Stimulated activated CD4-positive, alpha-beta T cell treated with anti-CD3 and anti-CD28 coated beads, Interleukin-4, amount 100 ng/mL, for 48 hours (primary cell): ENCODE results near the gene LSM2.
"Not testable (repeated sequence)": the region's sequence is repeated elsewhere in the genome, so short reads cannot be mapped to it uniquely, and the experiment has no call there.

Experiments
- DNase-seq, 2 donors: peaks; one replicate each; pipeline ENCODE4 v3.0.0-alpha.2; 2020; ENCODE audit warnings: low read depth in 2 of 2

Gene LSM2

DNA sequence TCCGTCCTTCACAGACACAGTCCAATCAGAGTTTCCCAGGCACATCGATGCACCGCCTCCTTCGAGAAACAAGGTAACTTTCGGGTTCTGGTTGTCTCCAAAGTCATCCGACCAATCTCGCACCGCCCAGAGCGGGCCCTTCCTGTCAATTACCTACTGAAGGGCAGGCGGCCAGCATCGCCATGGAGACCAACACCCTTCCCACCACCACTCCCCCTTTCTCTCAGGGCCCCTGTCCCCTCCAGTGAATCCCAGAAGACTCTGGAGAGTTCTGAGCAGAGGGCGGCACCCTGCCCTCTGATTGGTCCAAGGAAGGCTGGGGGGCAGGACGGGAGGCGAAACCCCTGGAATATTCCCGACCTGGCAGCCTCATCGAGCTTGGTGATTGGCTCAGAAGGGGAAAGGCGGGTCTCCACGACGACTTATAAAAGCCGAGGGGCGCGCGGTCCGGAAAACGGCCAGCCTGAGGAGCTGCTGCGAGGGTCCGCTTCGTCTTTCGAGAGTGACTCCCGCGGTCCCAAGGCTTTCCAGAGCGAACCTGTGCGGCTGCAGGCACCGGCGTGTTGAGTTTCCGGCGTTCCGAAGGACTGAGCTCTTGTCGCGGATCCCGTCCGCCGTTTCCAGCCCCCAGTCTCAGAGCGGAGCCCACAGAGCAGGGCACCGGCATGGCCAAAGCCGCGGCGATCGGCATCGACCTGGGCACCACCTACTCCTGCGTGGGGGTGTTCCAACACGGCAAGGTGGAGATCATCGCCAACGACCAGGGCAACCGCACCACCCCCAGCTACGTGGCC is 20.7 kb upstream of the LSM2 start, which contains the start of gene HSPA1B:
HSPA1B (plus strand) TSS at position 453 of the 794 bp plus-strand sequence; CDS start at position 666, 213 bp downstream.
- peak; percentile 83 to 93 for DNase-seq

DNA sequence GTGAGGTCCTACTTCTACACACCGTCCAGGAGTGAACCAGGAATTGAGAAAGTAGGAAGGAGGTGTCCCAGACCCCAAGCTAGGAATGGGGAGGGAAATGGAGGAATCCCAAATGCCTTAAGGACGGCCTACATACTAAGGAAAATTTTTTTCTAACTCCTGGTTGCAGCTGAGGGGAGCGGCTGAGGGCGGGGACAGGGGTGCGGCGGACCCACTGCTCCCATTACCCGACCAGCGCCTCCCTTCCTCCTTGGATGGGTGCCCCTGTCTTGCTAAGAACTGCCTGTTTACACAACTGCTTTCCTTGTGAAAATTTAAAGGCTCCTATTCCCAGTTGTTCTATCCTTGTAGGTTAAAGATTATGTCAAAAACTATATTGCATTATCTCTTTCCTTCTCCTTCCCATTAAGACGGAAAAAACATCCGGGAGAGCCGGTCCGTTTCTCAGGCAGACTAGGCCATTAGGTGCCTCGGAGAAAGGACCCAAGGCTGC is 20.1 kb upstream of the LSM2 start:
- peak in 1 of 2 donors; percentile 45 for DNase-seq

DNA sequence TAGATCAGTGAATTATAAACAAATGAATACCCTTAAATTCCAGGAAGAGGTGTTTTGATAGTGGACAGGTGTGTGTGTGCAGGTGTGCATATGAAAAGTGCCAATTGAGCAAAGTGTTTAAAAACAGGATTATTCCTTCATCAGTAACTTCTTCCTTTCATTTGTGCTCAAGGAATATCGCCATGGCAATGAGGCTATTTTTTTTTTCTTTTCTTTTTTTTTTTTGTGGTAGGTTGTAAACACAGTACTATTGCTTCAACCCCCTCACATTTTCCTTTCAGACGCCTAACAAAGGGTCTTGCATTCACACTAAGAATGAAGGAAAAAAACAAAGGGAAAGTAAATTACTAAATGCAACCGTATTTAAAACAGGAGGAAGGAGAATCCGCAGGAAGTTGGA is 18.8 kb upstream of the LSM2 start:
- DNase-seq: no peak

DNA sequence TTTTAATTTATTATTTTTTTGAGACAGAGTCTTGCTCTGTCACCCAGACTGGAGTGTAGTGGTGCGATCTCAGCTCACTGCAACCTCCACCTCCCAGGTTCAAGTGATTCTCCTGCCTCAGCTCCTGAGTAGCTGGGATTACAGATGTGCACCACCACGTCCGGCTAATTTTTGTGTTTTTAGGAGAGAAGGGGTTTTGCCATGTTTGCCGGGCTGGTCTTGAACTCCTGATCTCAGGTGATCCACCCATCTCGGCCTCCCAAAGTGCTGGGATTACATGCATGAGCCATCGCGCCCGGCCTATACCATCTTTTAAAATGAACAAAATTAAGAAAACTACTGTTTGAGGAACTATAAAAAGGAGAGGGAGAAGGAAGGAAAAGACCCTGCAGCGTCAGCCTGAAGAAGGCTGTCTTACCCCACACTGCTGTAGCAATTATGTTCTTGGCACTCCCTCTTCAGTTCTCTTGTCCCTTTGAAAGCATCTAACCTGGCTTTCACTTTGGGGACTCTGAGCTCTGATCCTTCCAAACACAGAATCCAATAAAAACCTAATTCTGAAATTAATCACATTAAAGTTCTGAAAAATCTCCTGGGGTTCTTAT is 16.9 kb upstream of the LSM2 start:
- not testable (repeated sequence) for DNase-seq

DNA sequence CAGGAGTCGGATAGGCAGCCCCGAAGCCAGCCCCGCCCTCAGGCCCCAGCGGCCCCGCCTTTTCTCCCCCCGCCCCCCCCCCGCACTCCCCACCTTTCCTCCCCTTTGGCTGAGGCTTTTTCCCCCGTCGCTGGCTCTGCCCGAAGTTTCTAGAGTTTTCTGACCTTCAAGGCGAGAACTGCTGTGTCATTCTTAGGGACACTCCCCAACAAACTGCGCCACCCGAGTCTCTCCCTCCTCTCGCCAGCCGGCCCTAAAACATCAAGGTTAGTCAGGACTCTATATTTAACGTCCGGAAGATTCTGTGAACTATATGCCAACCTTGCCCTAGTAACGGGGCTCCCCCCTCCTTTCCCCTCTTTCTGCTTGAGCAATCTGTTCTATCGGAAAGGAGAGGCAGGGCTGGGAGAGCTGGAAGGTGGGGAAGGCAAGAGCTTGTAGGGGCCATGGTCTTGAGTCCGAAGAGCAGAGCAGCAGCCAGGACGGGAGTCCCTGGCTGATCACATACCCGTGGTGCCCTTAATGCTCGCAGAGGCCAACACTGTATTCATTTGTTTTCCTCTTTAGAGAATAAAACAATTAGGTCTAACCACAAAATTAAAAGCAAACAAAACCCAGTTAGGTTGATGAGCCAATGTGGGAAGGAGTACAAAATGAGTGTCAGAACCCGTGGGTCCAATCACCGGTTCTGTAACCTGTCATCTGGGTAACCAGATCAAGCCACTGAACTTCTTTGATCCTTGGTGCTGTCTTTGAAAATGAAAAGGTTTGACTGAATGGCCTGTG is 15.5 kb upstream of the LSM2 start:
- DNase-seq: peak; percentile 36 to 51

DNA sequence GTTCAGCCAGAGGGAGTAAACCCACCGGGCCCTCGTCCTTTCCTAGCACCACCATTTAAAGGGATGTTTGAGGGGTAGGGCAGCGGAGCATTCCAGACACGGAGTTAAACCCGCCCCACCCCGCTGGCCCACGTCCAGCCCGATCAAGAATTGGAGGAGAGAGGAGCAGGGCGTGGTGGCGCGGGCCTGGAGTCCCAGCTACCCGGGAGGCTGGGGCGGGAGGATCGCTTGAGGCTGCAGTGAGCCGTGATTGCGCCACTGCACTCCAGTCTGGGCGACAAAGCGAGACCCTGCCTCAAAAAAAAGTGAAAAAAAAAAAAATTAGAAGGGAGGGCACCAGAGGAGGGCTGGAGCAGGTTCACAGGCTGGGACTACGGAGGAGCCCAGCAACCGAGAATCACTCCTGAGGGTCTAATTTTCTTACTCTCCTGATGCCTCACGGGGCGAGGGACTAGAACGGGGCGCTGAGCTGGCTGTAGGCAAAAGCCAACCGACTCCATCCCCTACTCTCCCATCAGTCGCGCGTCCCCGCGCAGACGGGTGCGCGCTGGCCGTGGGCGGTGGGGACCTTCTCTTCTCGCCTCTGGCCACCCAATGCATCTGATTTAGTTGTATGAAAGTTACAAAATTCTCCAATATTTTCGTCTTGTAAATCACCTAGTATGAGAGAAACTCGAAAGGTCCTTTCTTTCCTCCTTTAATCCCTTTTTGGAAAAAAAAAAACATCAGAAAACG is 14.7 kb upstream of the LSM2 start:
- DNase-seq: peak; percentile 72

DNA sequence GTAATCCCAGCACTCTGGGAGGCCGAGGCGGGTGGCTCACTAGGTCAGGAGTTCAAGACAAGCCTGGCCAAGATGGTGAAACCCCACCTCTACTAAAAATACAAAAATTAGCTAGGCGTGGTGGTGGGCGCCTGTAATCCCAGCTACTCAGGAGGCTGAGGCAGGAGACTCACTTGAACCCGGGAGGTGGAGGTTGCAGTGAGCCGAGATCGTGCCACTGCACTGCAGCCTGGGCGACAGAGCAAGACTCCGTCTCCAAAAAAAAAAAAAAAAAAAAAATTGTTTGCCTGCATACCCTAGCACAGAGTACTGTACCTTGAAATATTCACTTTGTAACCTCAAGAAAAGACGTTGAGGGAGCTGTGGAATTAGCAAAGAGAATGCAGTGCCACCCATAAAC is 13.6 kb upstream of the LSM2 start:
- DNase-seq: not testable (repeated sequence)

DNA sequence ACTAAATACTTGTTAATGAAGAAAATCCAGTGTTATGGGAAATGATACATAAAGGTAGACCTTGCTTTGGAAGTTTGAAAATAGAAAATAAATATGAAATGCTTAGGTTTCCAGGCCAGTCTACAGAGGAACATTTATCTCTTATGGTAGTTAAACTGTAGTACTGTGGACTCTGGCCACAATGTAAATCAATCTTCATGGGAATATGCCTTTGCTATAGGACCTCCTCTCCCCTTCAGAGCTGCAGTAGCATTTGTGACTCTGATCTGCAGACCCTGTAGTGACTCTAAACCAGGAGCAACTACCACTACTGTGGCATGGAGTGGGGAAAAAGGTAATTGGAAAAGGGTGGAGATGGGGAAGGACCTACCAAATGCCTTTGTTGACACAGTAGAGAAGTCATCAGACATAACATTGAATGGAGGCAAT is 13.1 kb upstream of the LSM2 start:
- DNase-seq: no peak

DNA sequence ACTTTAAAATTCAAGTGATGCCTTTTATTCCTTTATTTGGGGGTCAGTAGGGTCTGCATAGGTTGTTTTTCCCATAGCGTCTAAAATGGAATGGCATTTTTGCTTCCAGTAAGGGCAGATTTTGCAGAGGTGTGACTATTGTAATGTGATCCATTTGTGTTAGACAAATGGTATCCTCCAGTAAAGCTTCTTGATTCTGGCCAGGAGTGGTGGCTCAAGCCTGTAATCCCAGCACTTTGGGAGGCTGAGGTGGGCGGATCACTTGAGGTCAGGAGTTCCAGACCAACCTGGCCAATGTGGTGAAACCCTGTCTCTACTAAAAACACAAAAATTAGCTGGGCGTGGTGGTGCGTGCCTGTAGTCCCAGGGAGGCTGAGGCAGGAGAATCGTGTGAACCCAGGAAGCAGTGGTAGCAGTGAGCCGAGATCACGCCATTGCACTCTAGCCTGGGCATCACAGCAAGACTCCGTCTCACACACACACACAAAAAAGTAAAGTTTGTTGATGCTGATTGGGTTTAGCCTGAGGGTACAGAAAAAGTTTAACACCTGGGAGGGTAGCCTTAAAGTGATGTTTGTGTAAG is 11.3 kb upstream of the LSM2 start:
- not testable (repeated sequence) for DNase-seq

DNA sequence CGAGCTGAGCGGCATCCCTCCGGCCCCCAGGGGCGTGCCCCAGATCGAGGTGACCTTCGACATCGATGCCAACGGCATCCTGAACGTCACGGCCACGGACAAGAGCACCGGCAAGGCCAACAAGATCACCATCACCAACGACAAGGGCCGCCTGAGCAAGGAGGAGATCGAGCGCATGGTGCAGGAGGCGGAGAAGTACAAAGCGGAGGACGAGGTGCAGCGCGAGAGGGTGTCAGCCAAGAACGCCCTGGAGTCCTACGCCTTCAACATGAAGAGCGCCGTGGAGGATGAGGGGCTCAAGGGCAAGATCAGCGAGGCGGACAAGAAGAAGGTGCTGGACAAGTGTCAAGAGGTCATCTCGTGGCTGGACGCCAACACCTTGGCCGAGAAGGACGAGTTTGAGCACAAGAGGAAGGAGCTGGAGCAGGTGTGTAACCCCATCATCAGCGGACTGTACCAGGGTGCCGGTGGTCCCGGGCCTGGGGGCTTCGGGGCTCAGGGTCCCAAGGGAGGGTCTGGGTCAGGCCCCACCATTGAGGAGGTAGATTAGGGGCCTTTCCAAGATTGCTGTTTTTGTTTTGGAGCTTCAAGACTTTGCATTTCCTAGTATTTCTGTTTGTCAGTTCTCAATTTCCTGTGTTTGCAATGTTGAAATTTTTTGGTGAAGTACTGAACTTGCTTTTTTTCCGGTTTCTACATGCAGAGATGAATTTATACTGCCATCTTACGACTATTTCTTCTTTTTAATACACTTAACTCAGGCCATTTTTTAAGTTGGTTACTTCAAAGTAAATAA is 10.6 kb upstream of the LSM2 start:
- DNase-seq: not testable (repeated sequence)

DNA sequence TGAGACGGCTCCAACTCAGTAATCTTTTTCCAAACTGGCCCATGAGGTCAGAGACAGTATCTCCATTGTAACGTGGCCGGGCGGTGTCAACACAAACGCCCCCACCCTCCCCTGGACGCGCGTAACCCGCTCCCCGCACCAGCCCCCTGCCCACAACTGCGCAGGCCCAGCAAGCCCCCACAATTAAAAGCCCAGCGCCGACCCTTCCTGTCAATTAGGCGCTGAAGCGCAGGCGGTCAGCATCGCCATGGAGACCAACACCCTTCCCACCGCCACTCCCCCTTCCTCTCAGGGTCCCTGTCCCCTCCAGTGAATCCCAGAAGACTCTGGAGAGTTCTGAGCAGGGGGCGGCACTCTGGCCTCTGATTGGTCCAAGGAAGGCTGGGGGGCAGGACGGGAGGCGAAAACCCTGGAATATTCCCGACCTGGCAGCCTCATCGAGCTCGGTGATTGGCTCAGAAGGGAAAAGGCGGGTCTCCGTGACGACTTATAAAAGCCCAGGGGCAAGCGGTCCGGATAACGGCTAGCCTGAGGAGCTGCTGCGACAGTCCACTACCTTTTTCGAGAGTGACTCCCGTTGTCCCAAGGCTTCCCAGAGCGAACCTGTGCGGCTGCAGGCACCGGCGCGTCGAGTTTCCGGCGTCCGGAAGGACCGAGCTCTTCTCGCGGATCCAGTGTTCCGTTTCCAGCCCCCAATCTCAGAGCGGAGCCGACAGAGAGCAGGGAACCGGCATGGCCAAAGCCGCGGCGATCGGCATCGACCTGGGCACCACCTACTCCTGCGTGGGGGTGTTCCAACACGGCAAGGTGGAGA is 8.5 kb upstream of the LSM2 start, which contains the start of the genes HSPA1A and HSPA1L:
HSPA1A (plus strand) TSS at position 519 of the 814 bp plus-strand sequence; CDS start at position 733, 214 bp downstream.
HSPA1L (minus strand) TSS at position 259 of the 814 bp plus-strand sequence. CDS start 3,311 bp downstream, outside the sequence.
- DNase-seq: peak; percentile 44 to 50

DNA sequence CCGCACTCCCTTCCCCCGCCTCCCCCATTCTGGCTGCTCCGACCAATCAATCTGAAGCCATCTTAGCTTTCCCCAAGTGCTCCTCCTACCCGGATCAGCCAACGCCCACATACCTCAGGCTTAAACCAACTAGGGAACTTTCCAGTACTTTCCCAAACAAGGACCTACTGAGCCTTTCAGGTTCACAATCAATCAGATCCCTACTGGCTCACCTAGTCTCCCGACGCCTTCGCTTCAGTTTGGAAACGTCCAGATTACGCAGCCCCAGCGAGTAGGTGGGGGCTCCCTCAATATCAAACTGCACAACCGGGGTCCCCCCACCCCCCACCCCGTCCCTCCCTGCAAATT is 7.9 kb upstream of the LSM2 start:
- DNase-seq: peak; percentile 49 to 68

DNA sequence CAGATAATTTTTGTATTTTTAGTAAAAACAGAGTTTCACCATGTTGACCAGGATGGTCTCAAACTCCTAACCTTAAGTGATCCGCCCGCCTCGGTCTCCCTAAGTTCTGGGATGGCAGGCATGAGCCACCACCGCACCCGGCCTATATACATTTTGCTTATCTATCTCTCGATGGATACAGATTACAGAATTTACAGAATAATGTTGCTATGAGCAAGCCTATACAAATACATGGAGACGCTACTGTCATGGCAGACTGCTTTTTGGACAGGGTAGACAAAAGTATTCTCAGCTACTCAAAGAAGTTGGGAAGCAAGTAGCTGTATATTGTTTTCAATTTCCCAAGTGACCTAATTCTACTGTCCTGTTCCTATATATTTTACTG is 6.7 kb upstream of the LSM2 start:
- no peak for DNase-seq

DNA sequence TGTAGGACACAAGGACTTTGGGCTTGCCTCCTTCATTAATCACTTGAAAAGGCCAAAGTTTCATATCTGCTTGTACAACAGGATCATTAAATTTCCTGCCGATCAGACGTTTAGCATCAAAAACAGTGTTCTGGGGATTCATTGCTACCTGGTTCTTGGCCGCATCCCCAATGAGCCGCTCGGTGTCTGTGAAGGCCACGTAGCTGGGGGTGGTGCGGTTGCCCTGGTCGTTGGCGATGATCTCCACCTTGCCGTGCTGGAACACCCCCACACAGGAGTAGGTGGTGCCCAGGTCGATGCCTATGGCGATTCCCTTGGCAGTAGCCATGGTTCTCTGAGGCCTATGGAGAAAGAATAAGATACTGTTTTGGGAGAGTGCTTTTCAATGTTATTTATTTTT is 4.9 kb upstream of the LSM2 start:
- DNase-seq: no peak

DNA sequence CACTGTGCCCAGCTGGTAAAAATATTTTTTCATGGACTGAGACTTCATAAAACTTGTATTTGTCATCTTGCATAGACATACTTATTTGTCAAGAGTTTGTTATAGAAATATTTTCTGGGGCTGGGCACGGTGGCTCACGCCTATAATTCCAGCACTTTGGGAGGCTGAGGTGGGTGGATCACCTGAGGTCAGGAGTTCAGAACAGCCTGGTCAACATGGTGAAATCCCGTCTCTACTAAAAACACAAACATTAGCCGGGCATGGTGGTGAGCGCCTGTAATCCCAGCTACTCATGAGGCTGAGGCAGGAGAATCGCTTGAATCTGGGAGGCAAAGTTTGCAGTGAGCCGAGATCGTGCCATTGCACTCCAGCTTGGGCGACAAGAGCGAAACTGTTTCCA is 1.8 kb upstream of the LSM2 start:
- not testable (repeated sequence) for DNase-seq

DNA sequence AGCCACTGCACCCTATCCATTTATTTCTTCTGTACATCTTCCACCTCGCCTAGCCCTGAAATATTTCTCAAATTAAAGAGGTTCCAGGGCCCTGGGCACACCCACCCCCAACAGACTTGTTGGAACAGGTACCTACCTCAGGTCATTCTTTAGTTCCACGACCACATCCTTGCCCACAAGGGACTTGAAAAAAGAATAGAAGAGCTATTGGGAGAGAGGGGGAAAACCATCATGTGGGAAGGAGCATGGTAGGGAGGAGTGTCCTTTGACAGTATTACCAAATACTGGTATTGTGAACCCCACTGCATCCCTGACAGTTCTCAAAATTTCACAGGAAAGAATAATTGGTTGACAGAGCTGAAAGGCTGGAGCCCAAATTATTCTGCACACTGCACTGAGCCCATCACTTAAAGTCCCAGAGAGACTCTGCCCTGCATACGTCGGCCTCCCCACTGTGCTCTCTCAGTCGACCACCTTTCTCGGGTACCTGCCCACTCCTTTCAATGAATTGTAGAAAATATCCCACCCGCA is 762 bp downstream of the LSM2 start:
- DNase-seq: no peak

DNA sequence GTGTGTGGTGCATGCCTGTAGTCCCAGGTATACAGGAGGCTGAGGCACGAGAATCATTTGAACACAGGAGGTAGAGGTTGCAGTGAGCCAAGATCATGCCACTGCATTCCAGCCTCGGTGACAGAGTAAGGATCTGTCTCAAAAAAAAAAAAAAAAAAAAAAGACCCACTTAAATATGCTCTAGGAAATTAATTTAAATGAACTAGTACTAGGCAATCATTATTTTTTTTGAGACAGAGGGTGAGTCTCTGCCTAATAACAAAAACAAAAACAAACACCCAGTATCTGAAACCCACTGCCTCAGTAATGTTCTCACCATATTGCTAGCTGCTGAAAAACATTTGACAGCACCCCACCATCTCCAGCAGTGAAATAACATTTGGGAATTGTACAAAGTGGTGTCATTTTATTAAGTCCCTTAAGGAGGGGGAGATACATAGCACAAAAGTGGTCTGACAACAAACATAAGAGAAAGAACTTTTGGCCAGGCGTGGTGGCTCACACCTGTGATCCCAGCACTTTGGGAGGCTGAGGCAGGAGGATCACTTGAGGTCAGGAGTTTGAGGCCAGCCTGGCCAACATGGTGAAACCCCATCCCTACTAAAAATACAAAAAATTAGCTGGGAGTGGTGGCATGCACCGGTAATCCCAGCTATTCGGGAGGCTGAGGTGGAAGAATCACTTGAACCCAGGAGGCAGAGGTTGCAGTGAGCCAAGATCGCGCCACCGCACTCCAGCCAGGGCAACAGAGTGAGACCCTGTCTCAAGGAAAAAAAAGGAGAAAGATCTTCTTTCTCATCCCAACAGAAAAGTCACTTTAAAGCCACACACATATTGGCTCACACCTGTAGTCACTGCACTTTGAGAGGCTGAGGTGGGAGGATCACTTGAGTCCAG is 5.5 kb downstream of the LSM2 start:
- DNase-seq: not testable (repeated sequence)

DNA sequence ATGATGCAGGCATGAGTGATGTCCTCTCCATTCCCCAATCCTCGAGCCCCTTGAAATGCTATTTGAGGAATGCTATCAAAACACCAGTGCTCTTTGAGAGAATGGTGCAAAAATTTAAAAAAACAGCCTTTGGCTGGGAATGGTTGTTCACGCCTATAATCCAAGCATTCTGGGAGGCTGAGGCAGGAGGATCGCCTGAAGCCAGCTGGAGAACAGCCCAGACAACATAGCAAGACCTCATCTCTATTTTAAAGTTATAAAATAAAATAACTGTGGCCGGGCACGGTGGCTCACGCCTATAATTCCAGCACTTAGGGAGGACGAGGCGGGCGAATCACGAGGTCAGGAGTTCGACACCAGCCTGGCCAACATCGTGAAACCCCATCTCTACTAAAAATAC is 7.0 kb downstream of the LSM2 start:
- DNase-seq: no peak
